K562 (cell line): ENCODE measurements around the gene CHEK2. TPM values are rescaled to one million over a fixed set of nuclear protein-coding genes. Genes with fewer than 3 reads are reported as not detected.

Experiments used
- HEY1 ChIP-seq: fragments of 250-450 bp; sonication (Bioruptor Pico); IDR thresholded peaks from 2 replicates; pipeline ENCODE4 v1.5.0; 2020; ENCODE audit warnings: mild to moderate bottlenecking, moderate library complexity, borderline replicate concordance
- TAF1 ChIP-seq: IDR thresholded peaks from 2 replicates; pipeline ENCODE4 v1.6.1; 2011; ENCODE audit warnings: mild to moderate bottlenecking, low read length, moderate library complexity; ENCODE audit not compliant: insufficient read depth, control insufficient read depth, severe bottlenecking; ENCODE audit errors: extremely low read depth
- polyA plus RNA-seq, 8 experiments: library from polyadenylated mRNA; depleted of rRNA in 4 of 8; stranded (reverse) in 5 of 8; unstranded in 3 of 8; fragments of >200 nt; fragmentation: Nextera tagmentation in 2 of 8; fragmentation: Illumina TruSeq in 1 of 8; extraction: Ambion mirVana in 2 of 8; extraction: Trizol in 1 of 8; gene quantifications; 2 replicates each; pipeline versions ENCODE4 v1.2.1 to v1.2.3, GENCODE V29; 2011 to 2014; ENCODE audit warnings: inconsistent platforms in 1 of 8, missing spikeins in 1 of 8
- total RNA-seq, 7 experiments: library from RNA; depleted of rRNA in 6 of 7; stranded (reverse); fragments of >200 nt in 6 of 7; fragmentation: Illumina TruSeq in 2 of 7; extraction: Trizol in 2 of 7; gene quantifications; 2 replicates each; pipeline versions ENCODE4 v1.2.1 to v1.2.3, GENCODE V29; 2011 to 2021; ENCODE audit warnings: low replicate concordance in 1 of 7
- TF ChIP-seq, protein P1 (sequence below), 2 experiments: fragments of 450-650 bp; IDR thresholded peaks; 2 replicates each; pipeline ENCODE4 v1.6.1; 2016; ENCODE audit warnings: mild to moderate bottlenecking in 2 of 2, borderline replicate concordance in 1 of 2, low read depth in 1 of 2, moderate library complexity in 1 of 2
- TF ChIP-seq, protein P2 (sequence below): fragments of 250-450 bp; sonication (Bioruptor Pico); IDR thresholded peaks from 2 replicates; pipeline ENCODE4 v1.6.1; 2021; ENCODE audit warnings: mild to moderate bottlenecking
- TF ChIP-seq, protein P3 (sequence below): fragments of 450-650 bp; IDR thresholded peaks from 2 replicates; pipeline ENCODE4 v1.6.1; 2018; ENCODE audit not compliant: partially characterized antibody
- TF ChIP-seq, protein P4 (sequence below): sonication (generic); formaldehyde crosslinking; IDR thresholded peaks from 2 replicates; pipeline ENCODE4 v1.8.0; 2022; ENCODE audit warnings: missing genetic modification reagents, mild to moderate bottlenecking, borderline replicate concordance

Gene CHEK2
- total and polyA plus RNA-seq, 9 of the 15 experiments (the other 6 are each of a cell fraction or from before 2014, with no cell fraction given): 28.7 to 102 (median 58.0) TPM

DNA sequence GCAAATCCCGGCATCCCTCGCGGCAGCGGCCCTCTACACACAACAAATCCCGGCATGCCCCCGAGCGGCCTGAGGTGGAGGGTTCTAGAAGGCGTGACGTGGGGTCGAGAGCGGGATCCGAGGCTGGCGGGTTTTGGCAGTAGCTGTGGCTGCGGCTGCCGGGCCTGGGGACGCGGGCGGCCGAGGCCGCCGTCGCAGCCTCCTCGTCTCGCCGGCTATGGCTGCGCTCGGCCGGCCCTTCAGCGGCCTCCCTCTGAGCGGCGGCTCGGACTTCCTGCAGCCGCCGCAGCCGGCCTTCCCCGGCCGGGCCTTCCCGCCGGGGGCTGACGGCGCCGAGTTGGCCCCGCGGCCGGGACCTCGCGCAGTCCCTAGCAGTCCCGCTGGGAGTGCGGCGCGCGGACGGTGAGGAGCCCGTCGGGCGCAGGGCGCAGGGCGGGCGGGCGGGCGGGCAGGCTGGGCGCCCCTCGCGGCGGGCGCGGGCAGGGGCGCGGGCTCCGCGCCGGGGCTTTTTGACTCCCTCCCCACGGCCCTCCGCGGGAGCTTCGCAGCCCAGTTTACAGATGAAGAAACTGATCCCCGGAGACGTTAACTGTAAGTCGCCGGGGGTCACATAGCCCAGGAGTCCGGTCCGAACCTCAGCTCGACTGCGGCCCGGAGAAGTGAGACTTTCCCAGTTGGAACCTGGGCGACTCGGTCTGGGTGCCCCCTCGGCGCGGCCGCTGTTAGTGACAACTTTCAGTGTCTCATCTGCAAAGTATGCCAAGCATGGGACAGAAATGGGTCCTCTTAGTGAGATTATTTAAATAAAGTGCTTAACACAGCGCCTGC is 31.2 kb upstream of the CHEK2 start, which contains the start of gene CCDC117 (continued):
- TF ChIP-seq, protein P1, sequence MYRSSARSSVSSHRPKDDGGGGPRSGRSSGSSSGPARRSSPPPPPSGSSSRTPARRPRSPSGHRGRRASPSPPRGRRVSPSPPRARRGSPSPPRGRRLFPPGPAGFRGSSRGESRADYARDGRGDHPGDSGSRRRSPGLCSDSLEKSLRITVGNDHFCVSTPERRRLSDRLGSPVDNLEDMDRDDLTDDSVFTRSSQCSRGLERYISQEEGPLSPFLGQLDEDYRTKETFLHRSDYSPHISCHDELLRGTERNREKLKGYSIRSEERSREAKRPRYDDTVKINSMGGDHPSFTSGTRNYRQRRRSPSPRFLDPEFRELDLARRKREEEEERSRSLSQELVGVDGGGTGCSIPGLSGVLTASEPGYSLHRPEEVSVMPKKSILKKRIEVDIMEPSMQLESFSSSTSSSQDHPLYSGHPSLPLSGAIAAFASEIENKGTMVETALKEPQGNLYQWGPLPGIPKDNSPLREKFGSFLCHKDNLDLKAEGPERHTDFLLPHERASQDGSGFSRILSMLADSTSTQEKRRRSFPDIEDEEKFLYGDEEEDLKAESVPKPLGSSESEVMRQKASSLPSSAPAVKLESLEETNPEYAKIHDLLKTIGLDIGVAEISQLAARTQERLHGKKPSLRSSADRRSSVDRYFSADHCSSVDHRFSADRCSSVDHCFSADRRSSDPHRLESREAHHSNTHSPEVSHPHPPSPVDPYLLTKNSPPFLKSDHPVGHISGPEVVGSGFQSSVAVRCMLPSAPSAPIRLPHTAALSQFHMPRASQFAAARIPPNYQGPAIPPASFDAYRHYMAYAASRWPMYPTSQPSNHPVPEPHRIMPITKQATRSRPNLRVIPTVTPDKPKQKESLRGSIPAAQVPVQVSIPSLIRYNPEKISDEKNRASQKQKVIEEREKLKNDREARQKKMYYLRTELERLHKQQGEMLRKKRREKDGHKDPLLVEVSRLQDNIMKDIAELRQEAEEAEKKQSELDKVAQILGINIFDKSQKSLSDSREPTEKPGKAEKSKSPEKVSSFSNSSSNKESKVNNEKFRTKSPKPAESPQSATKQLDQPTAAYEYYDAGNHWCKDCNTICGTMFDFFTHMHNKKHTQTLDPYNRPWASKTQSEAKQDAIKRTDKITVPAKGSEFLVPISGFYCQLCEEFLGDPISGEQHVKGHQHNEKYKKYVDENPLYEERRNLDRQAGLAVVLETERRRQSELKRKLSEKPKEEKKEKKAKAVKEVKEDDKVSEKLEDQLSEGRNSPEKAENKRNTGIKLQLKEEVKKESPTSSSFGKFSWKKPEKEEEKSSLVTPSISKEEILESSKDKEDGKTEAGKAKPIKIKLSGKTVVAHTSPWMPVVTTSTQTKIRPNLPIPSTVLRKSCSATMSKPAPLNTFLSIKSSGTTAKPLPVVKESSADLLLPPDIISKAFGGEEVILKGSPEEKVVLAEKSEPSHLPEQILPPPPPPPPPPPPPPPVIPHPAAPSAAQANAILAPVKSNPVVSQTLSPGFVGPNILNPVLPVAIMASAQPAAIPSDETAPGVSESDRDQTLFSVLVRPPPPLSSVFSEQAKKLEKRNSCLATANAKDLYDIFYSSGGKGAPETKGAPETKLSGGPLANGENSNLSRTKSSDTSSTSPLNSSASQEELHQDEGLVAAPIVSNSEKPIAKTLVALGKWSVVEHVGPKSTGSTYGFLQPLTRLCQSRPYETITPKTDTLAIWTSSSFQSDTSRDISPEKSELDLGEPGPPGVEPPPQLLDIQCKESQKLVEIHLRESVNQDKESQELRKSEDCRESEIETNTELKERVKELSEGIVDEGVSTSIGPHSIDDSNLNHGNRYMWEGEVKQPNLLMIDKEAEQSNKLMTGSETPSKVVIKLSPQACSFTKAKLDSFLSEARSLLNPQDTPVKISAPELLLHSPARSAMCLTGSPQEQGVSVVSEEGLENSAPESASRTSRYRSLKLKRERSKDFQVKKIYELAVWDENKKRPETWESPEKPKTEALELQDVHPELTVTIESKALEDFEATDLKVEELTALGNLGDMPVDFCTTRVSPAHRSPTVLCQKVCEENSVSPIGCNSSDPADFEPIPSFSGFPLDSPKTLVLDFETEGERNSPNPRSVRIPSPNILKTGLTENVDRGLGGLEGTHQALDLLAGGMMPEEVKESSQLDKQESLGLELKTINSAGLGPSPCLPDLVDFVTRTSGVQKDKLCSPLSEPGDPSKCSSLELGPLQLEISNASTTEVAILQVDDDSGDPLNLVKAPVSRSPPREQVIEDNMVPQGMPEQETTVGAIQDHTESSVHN (IDR thresholded peaks at IDR 0.05; ENCODE audit: borderline replicate concordance in 1 of 2, low read depth in 1 of 2): no peak
- TF ChIP-seq HEY1 (CRISPR knock-in tag) (no peak), TAF1 (no peak)
- TF ChIP-seq, protein P2, sequence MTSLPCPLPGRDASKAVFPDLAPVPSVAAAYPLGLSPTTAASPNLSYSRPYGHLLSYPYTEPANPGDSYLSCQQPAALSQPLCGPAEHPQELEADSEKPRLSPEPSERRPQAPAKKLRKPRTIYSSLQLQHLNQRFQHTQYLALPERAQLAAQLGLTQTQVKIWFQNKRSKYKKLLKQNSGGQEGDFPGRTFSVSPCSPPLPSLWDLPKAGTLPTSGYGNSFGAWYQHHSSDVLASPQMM: no peak
- TF ChIP-seq, protein P3, sequence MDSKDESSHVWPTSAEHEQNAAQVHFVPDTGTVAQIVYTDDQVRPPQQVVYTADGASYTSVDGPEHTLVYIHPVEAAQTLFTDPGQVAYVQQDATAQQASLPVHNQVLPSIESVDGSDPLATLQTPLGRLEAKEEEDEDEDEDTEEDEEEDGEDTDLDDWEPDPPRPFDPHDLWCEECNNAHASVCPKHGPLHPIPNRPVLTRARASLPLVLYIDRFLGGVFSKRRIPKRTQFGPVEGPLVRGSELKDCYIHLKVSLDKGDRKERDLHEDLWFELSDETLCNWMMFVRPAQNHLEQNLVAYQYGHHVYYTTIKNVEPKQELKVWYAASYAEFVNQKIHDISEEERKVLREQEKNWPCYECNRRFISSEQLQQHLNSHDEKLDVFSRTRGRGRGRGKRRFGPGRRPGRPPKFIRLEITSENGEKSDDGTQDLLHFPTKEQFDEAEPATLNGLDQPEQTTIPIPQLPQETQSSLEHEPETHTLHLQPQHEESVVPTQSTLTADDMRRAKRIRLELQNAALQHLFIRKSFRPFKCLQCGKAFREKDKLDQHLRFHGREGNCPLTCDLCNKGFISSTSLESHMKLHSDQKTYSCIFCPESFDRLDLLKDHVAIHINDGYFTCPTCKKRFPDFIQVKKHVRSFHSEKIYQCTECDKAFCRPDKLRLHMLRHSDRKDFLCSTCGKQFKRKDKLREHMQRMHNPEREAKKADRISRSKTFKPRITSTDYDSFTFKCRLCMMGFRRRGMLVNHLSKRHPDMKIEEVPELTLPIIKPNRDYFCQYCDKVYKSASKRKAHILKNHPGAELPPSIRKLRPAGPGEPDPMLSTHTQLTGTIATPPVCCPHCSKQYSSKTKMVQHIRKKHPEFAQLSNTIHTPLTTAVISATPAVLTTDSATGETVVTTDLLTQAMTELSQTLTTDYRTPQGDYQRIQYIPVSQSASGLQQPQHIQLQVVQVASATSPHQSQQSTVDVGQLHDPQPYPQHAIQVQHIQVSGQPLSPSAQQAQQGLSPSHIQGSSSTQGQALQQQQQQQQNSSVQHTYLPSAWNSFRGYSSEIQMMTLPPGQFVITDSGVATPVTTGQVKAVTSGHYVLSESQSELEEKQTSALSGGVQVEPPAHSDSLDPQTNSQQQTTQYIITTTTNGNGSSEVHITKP: no peak
- TF ChIP-seq, protein P4, sequence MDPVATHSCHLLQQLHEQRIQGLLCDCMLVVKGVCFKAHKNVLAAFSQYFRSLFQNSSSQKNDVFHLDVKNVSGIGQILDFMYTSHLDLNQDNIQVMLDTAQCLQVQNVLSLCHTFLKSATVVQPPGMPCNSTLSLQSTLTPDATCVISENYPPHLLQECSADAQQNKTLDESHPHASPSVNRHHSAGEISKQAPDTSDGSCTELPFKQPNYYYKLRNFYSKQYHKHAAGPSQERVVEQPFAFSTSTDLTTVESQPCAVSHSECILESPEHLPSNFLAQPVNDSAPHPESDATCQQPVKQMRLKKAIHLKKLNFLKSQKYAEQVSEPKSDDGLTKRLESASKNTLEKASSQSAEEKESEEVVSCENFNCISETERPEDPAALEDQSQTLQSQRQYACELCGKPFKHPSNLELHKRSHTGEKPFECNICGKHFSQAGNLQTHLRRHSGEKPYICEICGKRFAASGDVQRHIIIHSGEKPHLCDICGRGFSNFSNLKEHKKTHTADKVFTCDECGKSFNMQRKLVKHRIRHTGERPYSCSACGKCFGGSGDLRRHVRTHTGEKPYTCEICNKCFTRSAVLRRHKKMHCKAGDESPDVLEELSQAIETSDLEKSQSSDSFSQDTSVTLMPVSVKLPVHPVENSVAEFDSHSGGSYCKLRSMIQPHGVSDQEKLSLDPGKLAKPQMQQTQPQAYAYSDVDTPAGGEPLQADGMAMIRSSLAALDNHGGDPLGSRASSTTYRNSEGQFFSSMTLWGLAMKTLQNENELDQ (CRISPR knock-in tag): no peak
